Aorta (tissue), 5 donors: ENCODE measurements around the gene ESRRA. TPM values are rescaled to one million over a fixed set of nuclear protein-coding genes. Genes with fewer than 3 reads are reported as not detected.

Experiments
- ATAC-seq: fragments of 200-7000 bp; cut with Tn5 transposase; one replicate; pipeline ENCODE4 v1.9.1; 2022; ENCODE audit warnings: moderate library complexity; ENCODE audit not compliant: low FRiP score
- DNase-seq, 2 donors: peaks; one replicate each; pipeline ENCODE4 v3.0.0-alpha.2; 2020
- H3K27ac ChIP-seq, 2 donors: one replicate each; pipeline ENCODE4 v1.5.1; 2013; ENCODE audit warnings: low read length in 2 of 2, mild to moderate bottlenecking in 2 of 2, moderate library complexity in 2 of 2, control low read depth in 1 of 2, inconsistent platforms in 1 of 2, low read depth in 1 of 2
- H3K27me3 ChIP-seq, 2 donors: one replicate each; pipeline ENCODE4 v1.6.1; 2013; ENCODE audit warnings: control low read depth in 1 of 2, low read length in 1 of 2, mild to moderate bottlenecking in 1 of 2, moderate library complexity in 1 of 2; ENCODE audit not compliant: insufficient read depth in 2 of 2, control insufficient read depth in 1 of 2
- H3K36me3 ChIP-seq, 2 donors: one replicate each; pipeline ENCODE4 v1.6.1; 2013; ENCODE audit warnings: control low read depth in 1 of 2, low read length in 1 of 2, mild to moderate bottlenecking in 1 of 2; ENCODE audit not compliant: insufficient read depth in 2 of 2, control insufficient read depth in 1 of 2
- H3K4me1 ChIP-seq, 2 donors: one replicate each; pipeline ENCODE4 v1.6.1; 2013; ENCODE audit warnings: low read length in 2 of 2, control low read depth in 1 of 2, mild to moderate bottlenecking in 1 of 2, moderate library complexity in 1 of 2; ENCODE audit not compliant: insufficient read depth in 2 of 2, control insufficient read depth in 1 of 2
- H3K4me3 ChIP-seq, 2 donors: one replicate each; pipeline ENCODE4 v1.5.1; 2013; ENCODE audit warnings: low read length in 2 of 2, control low read depth in 1 of 2, mild to moderate bottlenecking in 1 of 2
- H3K9me3 ChIP-seq: one replicate; pipeline ENCODE4 v1.6.1; 2013; ENCODE audit warnings: mild to moderate bottlenecking, low read length; ENCODE audit not compliant: control insufficient read depth
- WGBS, 2 donors: extraction: QIAGEN DNeasy Blood & Tissue Kit; methylation state at CpG; one replicate each; pipeline ENCODE4 v1.1.7; 2013; 5-methylcytosine and 5-hydroxymethylcytosine counted together
- intact Hi-C, 2 donors: fragments of 100-400 bp; cut with DNase I; formaldehyde crosslinking; loops; one replicate each; pipeline versions ENCODE4 v1.14.2 to v1.15.0; 2022
- polyA plus RNA-seq, 2 donors: library from polyadenylated mRNA; stranded (reverse); fragments of 200-250 nt; gene quantifications; one replicate each; pipeline ENCODE4 v1.2.3, GENCODE V29; 2013
- total RNA-seq, 2 donors: library from RNA; stranded (reverse); fragmentation: NEBNext Ultra II Directional; extraction: Animal tissue kit (Norgen Biotek cat#: 25700); gene quantifications; one replicate each; pipeline ENCODE4 v1.2.1, GENCODE V29; 2021
- donor health status: healthy with polysubstance abuse.
- donor health status: Bipolar disorder and iron deficiency.
- donor health status: DM: no; HTN: no; CAD: no.
- donor health status: DM: no; HTN: no; CAD: no.
- donor health status: DM: yes; HTN: yes; CAD: no.

The ESRRA gene
- total and polyA plus RNA-seq, 4 donors: 25.9 to 54.7 (median 29.9) TPM

DNA sequence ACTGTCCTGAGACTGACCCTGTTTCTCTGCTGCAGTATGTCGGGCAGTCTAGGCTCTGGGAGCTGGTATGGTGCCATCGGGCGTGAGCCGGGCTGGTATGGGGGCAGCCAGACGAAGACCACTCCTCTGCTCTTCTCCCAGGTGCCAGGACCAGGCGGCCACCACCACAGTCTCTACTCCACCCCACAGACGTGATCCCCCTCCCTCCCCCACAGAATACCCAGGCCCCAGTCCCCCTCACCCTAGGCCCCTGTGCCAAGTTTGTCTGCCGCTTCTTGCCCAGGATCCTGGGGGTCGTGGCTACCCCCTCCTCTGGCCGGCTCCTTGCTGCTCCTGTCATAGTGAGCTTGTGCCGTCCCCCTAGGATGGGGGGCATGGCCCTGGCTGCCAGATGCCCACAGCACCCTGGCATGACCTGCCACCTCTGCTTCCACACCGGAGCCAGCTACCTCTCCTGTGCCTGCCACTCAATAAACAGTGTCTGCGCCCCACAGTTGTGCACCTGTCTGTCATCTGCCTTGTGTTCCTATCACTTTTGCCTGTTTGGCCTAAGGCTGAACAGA, 16.2 kb upstream of the ESRRA start:
- Histone ChIP-seq H3K36me3 (no peaks in the 10 kb centered on the region), H3K4me3 (no peak overlapping the region), H3K9me3 (no peaks in the 10 kb centered on the region), H3K27ac (no peak overlapping the region), H3K4me1 (no peaks in the 10 kb centered on the region), H3K27me3 (no peaks in the 10 kb centered on the region)
- DNase-seq (no peak), ATAC-seq (no peak)
- intact Hi-C loops: no loop called here
- WGBS, 2 donors: 92 to 93% methylated on average over 13 of the region's 13 CpGs

DNA sequence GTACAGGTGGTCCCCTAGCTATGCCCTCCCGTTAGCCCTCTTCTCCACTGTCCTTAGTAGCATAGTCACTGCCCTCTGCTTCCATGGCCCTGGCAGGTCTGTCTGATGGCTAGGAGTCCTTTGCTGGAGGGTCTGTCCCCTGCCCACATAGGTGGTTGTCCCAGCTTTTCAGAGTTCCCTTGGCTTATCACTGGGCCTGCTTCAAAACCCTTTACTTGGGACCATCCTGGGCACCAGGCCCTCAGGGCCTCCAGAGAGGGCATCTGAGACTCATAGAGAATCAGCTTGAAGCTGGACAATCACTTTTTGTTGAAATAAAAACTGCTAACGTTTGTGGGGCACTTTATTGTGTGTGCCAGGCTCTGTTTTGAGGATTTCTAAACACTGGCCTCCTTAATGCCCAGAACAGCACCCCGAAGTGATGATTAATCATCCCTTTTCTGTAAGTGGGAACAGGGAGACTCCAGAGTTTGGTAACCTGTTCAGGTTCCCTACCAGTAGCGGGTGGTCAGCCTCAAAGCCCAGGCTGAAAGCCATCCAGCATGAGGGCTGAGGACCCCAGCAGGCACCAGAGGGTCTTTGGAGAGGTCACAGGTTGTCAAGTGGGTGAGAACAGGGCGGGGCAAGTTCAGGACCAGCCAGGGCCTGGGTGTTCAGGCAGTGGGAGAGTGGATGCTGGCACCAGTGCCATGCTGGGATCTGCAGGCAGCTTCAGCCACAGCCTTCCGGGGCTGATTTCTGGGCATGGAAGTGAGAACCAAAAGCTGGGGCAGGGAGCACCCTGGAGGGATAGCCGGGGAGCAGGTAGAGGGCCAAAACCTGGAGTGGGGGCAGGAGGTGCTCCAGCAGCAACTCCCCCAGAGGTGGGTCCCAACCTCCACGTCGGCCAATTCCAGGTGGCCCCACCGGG, 14.7 kb upstream of the ESRRA start:
- no peak overlapping the region for H3K4me3 ChIP-seq
- no peaks in the 10 kb centered on the region for H3K4me1 ChIP-seq
- intact Hi-C loops: no loop called here
- WGBS, 2 donors: 54 to 55% methylated on average over 10 of the region's 10 CpGs
- H3K27ac ChIP-seq: no peak overlapping the region
- DNase-seq (no peak), ATAC-seq (no peak)
- no peaks in the 10 kb centered on the region for H3K27me3 ChIP-seq
- no peaks in the 10 kb centered on the region for H3K9me3 ChIP-seq
- H3K36me3 ChIP-seq: no peaks in the 10 kb centered on the region

- WGBS, 2 donors: 2 to 6% methylated on average over 27 to 45 of the region's 45 CpGs
- no peaks in the 10 kb centered on the region for H3K4me1 ChIP-seq
- H3K36me3 ChIP-seq: no peaks in the 10 kb centered on the region
- H3K4me3 ChIP-seq: no peak within 1 kb of the TSS
- H3K27me3 ChIP-seq: no peaks in the 10 kb centered on the region
- ATAC-seq (no peak), DNase-seq (no peak)
- H3K9me3 ChIP-seq: no peaks in the 10 kb centered on the region
- H3K27ac ChIP-seq: no peak within 1 kb of the TSS
- intact Hi-C loops: no loop called here
These were observed 14.0 kb upstream of the ESRRA start, which contains the start of gene KCNK4 for GRCh38 chr11:64291262-64291751. Gene KCNK4 (plus strand): TSS chr11:64291302. CDS start chr11:64293019, 1,717 bp downstream.

DNA sequence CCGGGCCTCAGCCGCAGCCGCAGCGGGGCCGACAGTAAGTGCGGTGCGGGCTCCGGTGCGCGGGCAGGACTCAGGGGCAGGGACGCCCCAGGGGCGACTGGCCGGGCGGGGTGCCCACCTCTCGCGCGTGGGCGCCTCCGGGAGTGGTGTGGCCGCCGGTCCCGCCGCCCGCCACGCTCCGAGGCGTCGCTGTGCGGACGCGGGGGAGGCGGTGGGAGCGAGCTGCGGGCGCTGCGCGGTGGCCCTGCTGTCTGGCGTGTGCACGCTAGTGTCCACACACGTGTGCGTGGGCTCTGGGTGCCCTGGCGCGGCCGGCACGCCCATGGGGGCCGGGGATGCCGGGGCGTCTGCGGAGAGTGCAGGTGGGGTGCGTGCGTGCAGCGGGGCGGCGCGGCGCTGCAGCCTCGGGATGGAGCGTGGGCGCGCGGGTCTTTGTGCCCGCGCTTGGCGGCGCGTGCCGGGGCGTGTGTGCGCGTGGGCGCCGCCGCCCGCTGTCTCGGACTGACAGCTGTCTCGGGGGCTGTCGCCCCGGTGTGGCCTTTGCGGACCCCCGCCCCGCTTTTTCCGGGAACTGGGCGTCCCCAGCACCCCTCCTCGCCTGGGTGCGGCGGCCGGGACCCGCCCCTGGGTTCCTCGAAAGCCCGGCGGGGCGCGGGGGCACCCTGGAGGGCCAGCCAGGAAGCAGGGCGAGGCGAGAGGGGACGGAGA, 13.4 kb upstream of the ESRRA start:
- H3K4me1 ChIP-seq: no peaks in the 10 kb centered on the region
- DNase-seq (no peak), ATAC-seq (no peak)
- no peak overlapping the region for H3K4me3 ChIP-seq
- no peak overlapping the region for H3K27ac ChIP-seq
- no peaks in the 10 kb centered on the region for H3K27me3 ChIP-seq
- no peaks in the 10 kb centered on the region for H3K36me3 ChIP-seq
- intact Hi-C loops: no loop called here
- H3K9me3 ChIP-seq: no peaks in the 10 kb centered on the region
- WGBS, 2 donors: 0 to 1% methylated on average over 78 to 96 of the region's 96 CpGs

DNA sequence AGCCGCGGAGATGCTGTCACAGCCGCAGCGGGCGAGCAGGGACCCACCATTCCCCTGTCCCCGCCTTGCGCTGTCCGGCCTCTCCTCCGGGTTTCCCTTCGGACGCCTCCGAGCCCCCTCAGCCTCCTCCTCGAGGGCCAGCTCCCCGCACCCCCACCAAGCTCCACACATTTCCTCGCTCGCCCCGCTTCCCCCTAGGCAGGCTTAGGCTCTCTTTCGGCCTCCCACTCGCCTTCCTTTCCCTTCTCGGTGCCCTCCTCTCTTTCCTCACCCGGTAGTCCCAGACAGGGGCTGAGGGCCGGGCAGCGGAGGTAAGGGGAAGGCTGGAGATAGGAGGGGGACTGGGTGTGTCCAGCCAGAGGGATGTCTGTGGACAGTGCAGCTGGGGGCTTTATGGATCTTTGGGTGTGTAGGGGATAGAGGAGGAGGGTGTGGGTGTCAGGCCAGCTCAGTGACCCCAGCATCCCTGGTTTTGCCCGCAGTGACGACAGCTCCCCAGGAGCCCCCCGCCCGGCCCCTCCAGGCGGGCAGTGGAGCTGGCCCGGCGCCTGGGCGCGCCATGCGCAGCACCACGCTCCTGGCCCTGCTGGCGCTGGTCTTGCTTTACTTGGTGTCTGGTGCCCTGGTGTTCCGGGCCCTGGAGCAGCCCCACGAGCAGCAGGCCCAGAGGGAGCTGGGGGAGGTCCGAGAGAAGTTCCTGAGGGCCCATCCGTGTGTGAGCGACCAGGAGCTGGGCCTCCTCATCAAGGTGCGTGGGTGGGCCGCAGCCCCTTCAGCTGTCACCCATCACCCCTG, 12.7 kb upstream of the ESRRA start:
- ATAC-seq (no peak), DNase-seq (no peak)
- no peaks in the 10 kb centered on the region for H3K27me3 ChIP-seq
- no peak overlapping the region for H3K4me3 ChIP-seq
- no peaks in the 10 kb centered on the region for H3K9me3 ChIP-seq
- H3K27ac ChIP-seq: no peak overlapping the region
- WGBS, 2 donors: 30 to 32% methylated on average over 31 to 42 of the region's 42 CpGs
- intact Hi-C loops: no loop called here
- H3K36me3 ChIP-seq: no peaks in the 10 kb centered on the region
- no peaks in the 10 kb centered on the region for H3K4me1 ChIP-seq

- H3K27me3 ChIP-seq: no peaks in the 10 kb centered on the region
- H3K9me3 ChIP-seq: no peaks in the 10 kb centered on the region
- no peak for ATAC-seq
These were observed 10.6 kb upstream of the ESRRA start for GRCh38 chr11:64294774-64295173.

DNA sequence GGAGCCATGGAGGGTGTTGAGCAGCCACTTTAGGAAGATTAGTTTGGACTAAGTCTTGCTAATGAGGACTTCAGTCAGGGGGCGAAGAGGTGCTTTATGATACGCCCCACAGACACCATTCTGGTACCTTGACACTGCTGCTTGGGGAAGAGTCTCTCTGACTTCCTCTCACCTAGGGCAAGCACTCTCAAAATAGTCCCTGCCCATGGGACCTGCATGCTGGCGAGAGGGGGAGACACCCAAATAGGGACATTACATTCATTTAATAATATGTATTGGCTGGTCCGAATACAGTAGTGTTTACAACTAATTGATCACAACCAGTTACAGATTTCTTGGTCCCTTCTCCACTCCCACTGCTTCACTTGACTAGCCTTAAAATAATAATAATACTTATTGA, 9.6 kb upstream of the ESRRA start:
- intact Hi-C loops: no loop called here

More at GRCh38 chr11:64294774-64295173, 10.6 kb upstream of the ESRRA start:
- Histone ChIP-seq H3K4me1 (no peaks in the 10 kb centered on the region), H3K36me3 (no peaks in the 10 kb centered on the region), H3K27ac (no peak overlapping the region), H3K4me3 (no peak overlapping the region)
- intact Hi-C loops: no loop called here
- DNase-seq: no peak
- 56 to 69% methylated on average over 3 of the region's 3 CpGs for WGBS, 2 donors

DNA sequence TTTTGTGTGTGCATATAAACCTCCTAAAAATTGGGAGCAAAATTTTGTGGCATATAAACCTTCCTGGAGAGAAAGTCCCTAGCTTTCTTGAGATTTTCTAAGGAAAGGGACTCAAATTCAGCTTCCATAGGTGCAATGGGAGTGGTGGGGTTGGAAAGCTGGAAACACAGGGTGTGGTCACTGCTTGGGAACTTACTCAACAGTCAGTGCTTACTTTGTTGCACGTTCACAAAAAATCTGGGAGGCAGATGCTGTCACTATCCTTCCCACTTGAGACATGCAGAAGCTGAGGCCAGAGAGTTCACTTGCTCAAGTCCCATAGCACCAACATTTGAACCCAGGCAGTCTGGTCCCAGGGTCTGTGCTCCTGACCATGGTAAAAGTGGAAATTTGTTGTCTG, 9.1 kb upstream of the ESRRA start:
- 36 to 50% methylated on average over 1 of the region's 1 CpG for WGBS, 2 donors

More for the DNA sequence above, 9.6 kb upstream of the ESRRA start:
- DNase-seq (no peak), ATAC-seq (no peak)
- H3K27me3 ChIP-seq: no peaks in the 10 kb centered on the region
- no peaks in the 10 kb centered on the region for H3K36me3 ChIP-seq
- no peaks in the 10 kb centered on the region for H3K4me1 ChIP-seq
- no peak overlapping the region for H3K27ac ChIP-seq
- H3K9me3 ChIP-seq: no peaks in the 10 kb centered on the region
- 87 to 96% methylated on average over 4 of the region's 4 CpGs for WGBS, 2 donors
- H3K4me3 ChIP-seq: no peak overlapping the region

More for the DNA sequence above, 9.1 kb upstream of the ESRRA start:
- H3K9me3 ChIP-seq: no peaks in the 10 kb centered on the region
- H3K36me3 ChIP-seq: no peaks in the 10 kb centered on the region
- ATAC-seq (no peak), DNase-seq (no peak)
- no peak overlapping the region for H3K4me3 ChIP-seq
- H3K27ac ChIP-seq: no peak overlapping the region
- H3K4me1 ChIP-seq: no peaks in the 10 kb centered on the region
- intact Hi-C loops: no loop called here
- H3K27me3 ChIP-seq: no peaks in the 10 kb centered on the region
